Uterus (tissue), 2 donors: Measurements from ENCODE around the gene PTPRN2.

ENCODE experiments used
- CTCF ChIP-seq, 4 experiments: fragments of 200-600 bp in 2 of 4; fragments of 450-650 bp in 2 of 4; sonication (generic) in 2 of 4; IDR thresholded peaks; one replicate each; pipeline ENCODE4 v1.5.1; 2016 to 2019; ENCODE audit warnings: antibody characterized with exemption in 4 of 4, mild to moderate bottlenecking in 2 of 4, moderate library complexity in 1 of 4
- POLR2A ChIP-seq, 2 donors: fragments of 450-650 bp; IDR thresholded peaks; one replicate each; pipeline ENCODE4 v1.6.1; 2016; ENCODE audit warnings: antibody characterized with exemption in 2 of 2, mild to moderate bottlenecking in 1 of 2, moderate library complexity in 1 of 2

DNA sequence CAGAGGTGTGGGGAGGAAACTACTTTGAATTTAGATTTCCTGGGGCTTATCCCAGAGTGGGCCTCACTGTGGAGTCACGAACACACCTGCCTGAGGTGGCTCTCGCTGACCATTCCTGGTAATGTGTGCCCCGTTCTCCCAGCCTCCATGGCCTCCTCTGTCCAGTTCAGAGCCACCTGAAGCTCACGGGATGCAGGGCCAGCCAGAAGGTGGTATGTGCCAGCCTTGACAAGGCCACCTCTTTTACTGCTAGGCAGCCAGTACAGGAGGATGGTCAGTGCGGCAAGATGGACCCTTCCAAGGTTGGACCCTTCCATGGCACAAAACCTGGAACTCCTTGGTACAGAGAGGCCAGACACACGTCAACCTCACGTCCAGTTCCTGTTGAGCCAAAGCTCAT is 1040.5 kb downstream of the PTPRN2 start:
- TF ChIP-seq CTCF (IDR thresholded peaks at IDR 0.05): no peak
- TF ChIP-seq POLR2A (IDR thresholded peaks at IDR 0.05): no peak
